Nephron (organoid): ENCODE measurements around the gene RP2.

Experiments
- H3K27ac Mint-ChIP-seq, 3 experiments: 2 replicates each; pipeline ENCODE4 v1.8.0; 2020; ENCODE audit warnings: mixed read lengths in 3 of 3, mild to moderate bottlenecking in 2 of 3, moderate library complexity in 1 of 3
- H3K27me3 Mint-ChIP-seq: 2 replicates; pipeline ENCODE4 v1.8.0; 2021; ENCODE audit warnings: low read depth, mild to moderate bottlenecking, moderate library complexity, mixed read lengths
- H3K36me3 Mint-ChIP-seq: 2 replicates; pipeline ENCODE4 v1.8.0; 2020; ENCODE audit warnings: low read depth, mixed read lengths
- H3K4me1 Mint-ChIP-seq: 2 replicates; pipeline ENCODE4 v1.8.0; 2020; ENCODE audit warnings: mixed read lengths
- H3K4me3 Mint-ChIP-seq, 3 experiments: 2 replicates each; pipeline ENCODE4 v1.8.0; 2020; ENCODE audit warnings: mild to moderate bottlenecking in 3 of 3, mixed read lengths in 3 of 3, moderate library complexity in 2 of 3
- H3K9me3 Mint-ChIP-seq: 2 replicates; pipeline ENCODE4 v1.8.0; 2020; ENCODE audit warnings: mixed read lengths
- TF ChIP-seq, protein P1 (sequence below), 3 experiments: fragments of 200-600 bp; sonication (generic); IDR thresholded peaks; one replicate each; pipeline ENCODE4 v1.5.0; 2021; ENCODE audit warnings: antibody characterized with exemption in 3 of 3; ENCODE audit not compliant: unreplicated experiment in 3 of 3

RP2 gene

DNA sequence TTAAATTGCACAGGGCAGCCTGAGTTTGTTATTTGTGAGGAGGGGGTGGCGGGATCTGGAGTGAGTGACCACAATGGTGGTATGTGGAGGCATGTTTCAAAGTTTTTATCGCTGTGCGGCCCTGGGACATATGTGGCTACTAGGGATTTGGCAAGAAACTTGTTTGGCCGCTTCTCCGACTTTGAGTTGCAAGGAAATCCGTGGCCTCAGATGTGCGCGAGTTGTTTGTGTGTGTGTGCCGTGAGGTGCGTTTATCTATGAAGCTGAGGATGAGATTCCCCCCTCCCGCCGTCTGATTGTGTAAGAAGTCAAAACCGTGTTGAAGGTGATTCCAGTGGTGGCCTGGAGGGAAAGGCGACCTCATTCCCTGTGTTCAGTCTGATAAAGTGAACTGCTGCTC lies 76.8 kb downstream of the RP2 start:
- peaks cover 17% of the 10 kb centered on the region for H3K9me3 Mint-ChIP-seq
- H3K4me1 Mint-ChIP-seq, result peaks cover 4% of the 10 kb centered on the region
- no peaks in the 10 kb centered on the region for H3K36me3 Mint-ChIP-seq
- peak overlapping the region; percentile 80 to 95 (median 88) for H3K27ac Mint-ChIP-seq
- H3K27me3 Mint-ChIP-seq, result peaks cover 9% of the 10 kb centered on the region
- H3K4me3 Mint-ChIP-seq, result peak overlapping the region; percentile 88 to 95 (median 93)
- TF ChIP-seq, protein P1, sequence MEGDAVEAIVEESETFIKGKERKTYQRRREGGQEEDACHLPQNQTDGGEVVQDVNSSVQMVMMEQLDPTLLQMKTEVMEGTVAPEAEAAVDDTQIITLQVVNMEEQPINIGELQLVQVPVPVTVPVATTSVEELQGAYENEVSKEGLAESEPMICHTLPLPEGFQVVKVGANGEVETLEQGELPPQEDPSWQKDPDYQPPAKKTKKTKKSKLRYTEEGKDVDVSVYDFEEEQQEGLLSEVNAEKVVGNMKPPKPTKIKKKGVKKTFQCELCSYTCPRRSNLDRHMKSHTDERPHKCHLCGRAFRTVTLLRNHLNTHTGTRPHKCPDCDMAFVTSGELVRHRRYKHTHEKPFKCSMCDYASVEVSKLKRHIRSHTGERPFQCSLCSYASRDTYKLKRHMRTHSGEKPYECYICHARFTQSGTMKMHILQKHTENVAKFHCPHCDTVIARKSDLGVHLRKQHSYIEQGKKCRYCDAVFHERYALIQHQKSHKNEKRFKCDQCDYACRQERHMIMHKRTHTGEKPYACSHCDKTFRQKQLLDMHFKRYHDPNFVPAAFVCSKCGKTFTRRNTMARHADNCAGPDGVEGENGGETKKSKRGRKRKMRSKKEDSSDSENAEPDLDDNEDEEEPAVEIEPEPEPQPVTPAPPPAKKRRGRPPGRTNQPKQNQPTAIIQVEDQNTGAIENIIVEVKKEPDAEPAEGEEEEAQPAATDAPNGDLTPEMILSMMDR (IDR thresholded peaks at IDR 0.05; ENCODE audit: unreplicated experiment in 3 of 3), result no peak

DNA sequence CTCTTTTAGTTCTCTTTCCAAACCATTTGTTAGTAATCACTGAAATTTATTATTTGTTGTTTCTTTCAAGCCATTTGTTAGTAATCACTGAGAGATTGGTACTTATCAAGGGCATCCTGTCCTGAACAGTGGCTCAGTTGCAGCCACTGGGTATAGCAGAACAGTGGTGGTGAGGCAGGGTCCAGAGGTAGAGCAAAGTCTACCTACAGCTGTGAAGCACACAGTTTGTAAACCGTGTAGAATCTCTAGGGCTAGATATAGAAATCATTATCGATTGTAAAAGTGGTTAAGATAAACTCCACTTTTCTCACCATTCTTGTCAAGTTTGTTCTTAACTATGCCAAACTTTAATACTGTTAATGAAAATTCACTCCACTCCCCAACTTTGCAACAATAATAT lies 79.4 kb downstream of the RP2 start:
- peaks cover 4% of the 10 kb centered on the region for H3K4me1 Mint-ChIP-seq
- peaks cover 32% of the 10 kb centered on the region for H3K9me3 Mint-ChIP-seq
- TF ChIP-seq, protein P1 (IDR thresholded peaks at IDR 0.05; ENCODE audit: unreplicated experiment in 3 of 3), result no peak
- H3K27me3 Mint-ChIP-seq, result peaks cover 9% of the 10 kb centered on the region
- H3K4me3 Mint-ChIP-seq, result peak overlapping the region in 1 of 3 experiments; percentile 4
- H3K36me3 Mint-ChIP-seq, result peaks cover 13% of the 10 kb centered on the region
- no peak overlapping the region for H3K27ac Mint-ChIP-seq

DNA sequence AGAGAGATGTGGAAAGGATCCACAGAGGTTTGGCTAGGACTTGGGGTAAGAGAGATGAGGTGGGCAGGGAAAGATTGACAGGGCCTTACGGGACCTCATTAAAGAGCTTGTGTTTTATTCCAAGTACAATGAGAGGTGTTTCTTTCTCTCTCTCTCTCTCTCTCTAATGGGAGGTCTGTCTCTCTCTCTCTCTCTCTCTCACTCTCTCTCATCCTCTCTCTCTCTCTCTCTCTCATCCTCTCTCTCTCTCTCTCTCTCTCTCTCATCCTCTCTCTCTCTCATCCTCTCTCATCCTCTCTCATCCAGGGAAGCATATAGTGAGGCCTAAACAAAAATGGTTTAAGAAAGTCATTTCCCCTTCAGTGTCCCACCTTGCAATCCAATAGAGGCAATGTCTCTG lies 80.8 kb downstream of the RP2 start:
- Mint-ChIP-seq H3K9me3 (peaks cover 40% of the 10 kb centered on the region), H3K36me3 (peaks cover 17% of the 10 kb centered on the region), H3K27ac (peak overlapping the region in 2 of 3 experiments; percentile 24 to 38), H3K27me3 (peaks cover 9% of the 10 kb centered on the region), H3K4me3 (peak overlapping the region in 2 of 3 experiments; percentile 21 to 41), H3K4me1 (peaks cover 4% of the 10 kb centered on the region)
- TF ChIP-seq, protein P1 (IDR thresholded peaks at IDR 0.05; ENCODE audit: unreplicated experiment in 3 of 3), result no peak

DNA sequence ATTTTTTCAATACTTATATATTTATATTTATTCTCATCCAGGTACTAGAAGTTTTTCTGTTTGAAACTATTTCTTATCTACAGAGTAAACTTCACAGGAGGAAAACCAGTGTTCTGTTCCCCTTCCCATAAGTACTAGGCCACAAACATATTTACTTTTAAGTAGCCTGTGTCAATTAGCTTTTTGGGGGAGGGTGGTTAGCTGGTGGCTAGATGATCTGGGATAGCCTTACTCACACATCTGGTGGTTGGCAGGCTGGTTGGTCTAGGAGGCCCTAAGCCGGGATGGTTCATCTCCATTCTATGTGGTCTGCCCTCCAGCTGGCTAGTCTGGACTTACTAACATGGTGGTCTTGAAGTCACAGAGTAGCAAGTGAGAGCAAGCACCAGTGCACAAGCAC lies 81.6 kb downstream of the RP2 start:
- Mint-ChIP-seq H3K27ac (no peak overlapping the region), H3K4me3 (no peak overlapping the region), H3K9me3 (peaks cover 40% of the 10 kb centered on the region)

DNA sequence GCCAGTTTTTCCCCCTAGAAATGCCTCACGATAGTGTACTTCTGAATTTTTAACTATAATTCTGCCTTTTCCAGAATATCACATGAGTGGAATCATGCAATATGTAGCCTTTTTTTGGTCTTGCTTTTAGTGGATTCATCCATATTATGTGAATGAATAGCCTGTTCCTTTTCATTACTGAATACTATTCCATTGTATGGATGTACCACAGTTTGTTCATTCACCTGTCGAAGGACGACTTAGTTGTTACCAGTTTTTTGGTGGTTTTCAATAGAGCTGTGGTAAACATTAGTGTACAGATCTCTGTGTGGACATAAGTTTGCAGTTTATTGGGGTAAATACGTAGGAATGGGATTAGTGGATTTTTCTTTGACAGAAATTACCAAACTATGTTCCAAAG lies 83.4 kb downstream of the RP2 start:
- H3K27me3 Mint-ChIP-seq, result no peaks in the 10 kb centered on the region
- no peaks in the 10 kb centered on the region for H3K4me1 Mint-ChIP-seq
- peaks cover 35% of the 10 kb centered on the region for H3K9me3 Mint-ChIP-seq
- TF ChIP-seq, protein P1 (IDR thresholded peaks at IDR 0.05; ENCODE audit: unreplicated experiment in 3 of 3), result no peak
- H3K36me3 Mint-ChIP-seq, result peaks cover 18% of the 10 kb centered on the region
- H3K27ac Mint-ChIP-seq, result no peak overlapping the region
- no peak overlapping the region for H3K4me3 Mint-ChIP-seq

More for the DNA sequence above, 81.6 kb downstream of the RP2 start:
- Mint-ChIP-seq H3K27me3 (peaks cover 8% of the 10 kb centered on the region), H3K36me3 (peaks cover 18% of the 10 kb centered on the region), H3K4me1 (peaks cover 4% of the 10 kb centered on the region)
- TF ChIP-seq, protein P1 (IDR thresholded peaks at IDR 0.05; ENCODE audit: unreplicated experiment in 3 of 3), result no peak

DNA sequence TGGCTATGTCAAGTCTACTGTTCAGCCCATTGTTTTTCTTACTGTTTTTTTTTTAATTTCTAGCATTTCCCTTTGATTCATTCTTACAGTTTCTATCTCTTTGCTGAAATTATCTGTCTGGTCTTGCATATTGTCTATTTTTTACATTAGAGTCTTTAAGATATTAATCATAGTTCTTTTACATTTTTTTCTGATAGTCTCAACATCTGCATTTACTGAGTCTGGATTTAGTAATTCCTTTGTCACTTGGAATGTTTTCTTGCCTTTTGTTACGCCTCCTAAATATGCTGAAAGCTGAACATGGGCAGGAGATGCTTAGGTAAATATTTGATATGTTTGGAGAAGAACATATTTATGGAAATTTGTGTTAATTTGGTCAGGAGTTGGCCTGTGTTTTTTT lies 85.8 kb downstream of the RP2 start:
- no peak overlapping the region for H3K27ac Mint-ChIP-seq
- H3K4me3 Mint-ChIP-seq, result no peak overlapping the region
- H3K27me3 Mint-ChIP-seq, result no peaks in the 10 kb centered on the region
- TF ChIP-seq, protein P1 (IDR thresholded peaks at IDR 0.05; ENCODE audit: unreplicated experiment in 3 of 3), result no peak
- H3K9me3 Mint-ChIP-seq, result peaks cover 35% of the 10 kb centered on the region
- H3K4me1 Mint-ChIP-seq, result no peaks in the 10 kb centered on the region
- peaks cover 18% of the 10 kb centered on the region for H3K36me3 Mint-ChIP-seq
